Activated CD4-positive, alpha-beta T cell treated with anti-CD3 and anti-CD28 coated beads, Interleukin-2, amount 50 U/mL, for 4 hours (primary cell): ENCODE data around the gene TMEFF2.

Experiments
- DNase-seq, 2 experiments: peaks; one replicate each; pipeline ENCODE4 v3.0.0-alpha.2; 2020

Gene TMEFF2

GRCh38 chr2:192059266-192059665 is 135.5 kb downstream of the TMEFF2 start:
- DNase-seq: no peak

GRCh38 chr2:192053921-192054320 is 140.8 kb downstream of the TMEFF2 start:
- no peak for DNase-seq

GRCh38 chr2:192051533-192051932 is 143.2 kb downstream of the TMEFF2 start:
- no peak for DNase-seq

GRCh38 chr2:192049362-192049761 is 145.4 kb downstream of the TMEFF2 start:
- DNase-seq: no peak

- no peak for DNase-seq
Measured at GRCh38 chr2:192047315-192048107, 147.2 kb downstream of the TMEFF2 start.

- DNase-seq: no peak
Measured at GRCh38 chr2:192044496-192044895, 150.2 kb downstream of the TMEFF2 start.

- DNase-seq: no peak
Measured at GRCh38 chr2:192043216-192043870, 151.4 kb downstream of the TMEFF2 start.

GRCh38 chr2:192042126-192042525 is 152.6 kb downstream of the TMEFF2 start:
- no peak for DNase-seq

- no peak for DNase-seq
Measured at GRCh38 chr2:192038110-192038509, 156.6 kb downstream of the TMEFF2 start.

GRCh38 chr2:192035731-192036442 is 158.8 kb downstream of the TMEFF2 start:
- DNase-seq: no peak

GRCh38 chr2:192030856-192031255 is 163.9 kb downstream of the TMEFF2 start:
- DNase-seq: no peak

- DNase-seq: no peak
Measured at GRCh38 chr2:192030289-192030688, 164.4 kb downstream of the TMEFF2 start.

GRCh38 chr2:192029089-192029488 is 165.6 kb downstream of the TMEFF2 start:
- no peak for DNase-seq

- no peak for DNase-seq
Measured at GRCh38 chr2:192026825-192027120, 168.0 kb downstream of the TMEFF2 start.

GRCh38 chr2:192026059-192026824 is 168.5 kb downstream of the TMEFF2 start:
- no peak for DNase-seq

- no peak for DNase-seq
Measured at GRCh38 chr2:192025637-192026036, 169.1 kb downstream of the TMEFF2 start.

GRCh38 chr2:192023006-192023405 is 171.7 kb downstream of the TMEFF2 start:
- DNase-seq: no peak

GRCh38 chr2:192017844-192018243 is 176.9 kb downstream of the TMEFF2 start:
- no peak for DNase-seq

GRCh38 chr2:192016265-192016664 is 178.5 kb downstream of the TMEFF2 start:
- no peak for DNase-seq

- DNase-seq: no peak
Measured at GRCh38 chr2:192013211-192013610, 181.5 kb downstream of the TMEFF2 start.

- DNase-seq: no peak
Measured at GRCh38 chr2:192011196-192011595, 183.5 kb downstream of the TMEFF2 start.

GRCh38 chr2:192010073-192010472 is 184.7 kb downstream of the TMEFF2 start:
- no peak for DNase-seq

- DNase-seq: no peak
Measured at GRCh38 chr2:192007581-192008228, 187.0 kb downstream of the TMEFF2 start.
